HG03571 (cell line): ENCODE data around the gene TRIO.

Experiments used
- ATAC-seq: cut with Tn5 transposase; IDR thresholded peaks from one replicate; pipeline ENCODE4 v1.9.1; 2021; ENCODE audit not compliant: unreplicated experiment

TRIO gene

DNA sequence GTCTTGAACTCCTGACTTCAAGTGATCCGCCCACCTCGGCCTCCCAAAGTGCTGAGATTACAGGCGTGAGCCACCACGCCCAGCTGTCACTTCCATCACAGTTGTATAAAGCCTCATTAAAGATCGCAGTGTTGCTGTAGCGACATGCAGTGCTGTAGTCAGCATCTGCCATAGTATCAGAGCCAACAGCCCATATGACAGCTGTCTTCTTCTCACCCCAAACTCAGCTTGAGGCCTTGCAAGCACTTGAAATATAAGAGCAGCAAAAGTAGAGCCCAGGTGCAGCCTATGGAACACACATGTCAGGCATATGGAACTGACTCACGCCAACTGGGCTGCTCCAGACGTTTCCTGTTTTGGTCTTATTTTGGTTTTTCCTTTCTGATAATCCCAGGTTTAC is 167.8 kb downstream of the TRIO start:
- ATAC-seq, result no peak

DNA sequence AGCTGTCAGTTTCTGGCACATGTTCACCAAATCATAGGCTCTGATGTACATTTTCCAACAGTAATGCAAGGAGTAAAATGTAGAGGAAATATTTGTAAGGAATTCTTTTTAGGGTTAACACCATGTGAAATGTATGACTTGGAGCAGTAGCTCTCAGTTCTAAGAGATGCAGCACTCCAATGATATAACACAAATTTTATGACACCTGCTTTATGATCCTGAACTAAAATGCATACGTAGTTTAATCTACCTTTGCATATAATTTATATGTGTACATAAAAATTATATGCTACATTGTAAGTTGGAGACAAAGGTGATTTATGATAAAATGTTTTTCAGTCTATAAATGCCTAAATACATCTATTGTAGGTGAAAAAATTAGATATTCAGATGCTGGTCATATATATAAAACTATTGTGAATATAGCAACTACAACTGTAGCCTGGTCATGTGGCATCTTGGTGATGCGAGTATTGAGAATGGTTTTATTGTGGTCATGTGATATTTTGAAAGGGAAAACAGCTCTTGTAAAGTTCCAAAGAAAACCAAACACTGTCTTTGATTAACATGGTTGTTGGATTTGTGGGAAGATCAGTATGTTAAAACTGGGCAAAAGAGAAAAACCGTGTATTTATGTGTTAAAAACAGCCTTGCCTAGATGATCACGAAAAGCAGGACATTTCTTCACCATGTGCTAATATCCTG is 171.0 kb downstream of the TRIO start:
- no peak for ATAC-seq

DNA sequence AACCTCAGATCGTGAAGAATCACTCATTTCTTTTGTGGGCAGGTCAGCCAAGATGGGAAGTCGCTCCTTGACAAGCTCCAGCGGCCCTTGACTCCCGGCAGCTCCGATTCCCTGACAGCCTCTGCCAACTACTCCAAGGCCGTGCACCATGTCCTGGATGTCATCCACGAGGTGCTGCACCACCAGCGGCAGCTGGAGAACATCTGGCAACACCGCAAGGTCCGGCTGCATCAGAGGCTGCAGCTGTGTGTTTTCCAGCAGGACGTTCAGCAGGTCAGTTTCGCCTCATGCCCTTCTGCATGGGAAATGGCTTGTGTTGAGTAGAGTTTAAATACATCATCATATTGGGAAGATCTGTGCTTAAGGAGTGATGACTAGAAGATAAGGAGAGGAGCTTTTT is 173.3 kb downstream of the TRIO start:
- ATAC-seq, result no peak

DNA sequence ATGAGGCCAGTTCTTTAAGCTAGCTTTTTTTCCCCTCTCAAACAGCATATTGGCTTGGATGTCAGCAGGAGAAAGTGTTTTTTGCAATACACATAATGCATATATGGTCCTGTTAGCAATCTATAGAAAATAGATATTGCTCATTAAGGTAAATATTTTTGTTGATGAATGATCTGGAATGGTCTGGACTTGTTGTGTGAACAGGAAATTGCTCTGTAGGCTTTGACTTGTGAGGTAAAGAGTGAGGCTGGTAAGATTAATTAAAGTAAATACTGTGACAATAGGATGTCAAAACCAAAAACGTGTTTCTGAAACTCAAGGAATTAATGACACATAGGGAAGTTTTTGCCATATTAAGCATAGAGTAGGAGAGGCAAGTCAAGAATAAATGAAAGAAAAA is 176.0 kb downstream of the TRIO start:
- ATAC-seq, result no peak

DNA sequence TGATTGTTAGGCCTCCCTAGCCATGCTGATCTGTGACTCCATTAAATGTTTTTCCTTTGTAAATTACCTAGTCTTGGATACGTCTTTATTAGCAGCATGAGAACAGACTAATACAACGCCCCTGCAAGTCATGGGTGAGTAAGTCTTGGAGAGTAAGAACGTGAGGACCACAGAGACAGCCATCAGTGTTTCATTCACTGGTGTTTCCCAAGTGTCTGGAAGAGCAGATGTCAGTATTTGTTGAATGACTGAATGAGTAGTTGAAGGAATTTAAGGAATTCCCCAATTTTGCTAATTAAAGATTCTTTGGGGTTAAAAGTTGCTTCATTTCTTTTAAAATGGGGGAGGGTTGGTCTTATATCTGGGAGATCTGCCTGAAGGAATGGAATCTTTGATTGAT is 178.8 kb downstream of the TRIO start:
- no peak for ATAC-seq

DNA sequence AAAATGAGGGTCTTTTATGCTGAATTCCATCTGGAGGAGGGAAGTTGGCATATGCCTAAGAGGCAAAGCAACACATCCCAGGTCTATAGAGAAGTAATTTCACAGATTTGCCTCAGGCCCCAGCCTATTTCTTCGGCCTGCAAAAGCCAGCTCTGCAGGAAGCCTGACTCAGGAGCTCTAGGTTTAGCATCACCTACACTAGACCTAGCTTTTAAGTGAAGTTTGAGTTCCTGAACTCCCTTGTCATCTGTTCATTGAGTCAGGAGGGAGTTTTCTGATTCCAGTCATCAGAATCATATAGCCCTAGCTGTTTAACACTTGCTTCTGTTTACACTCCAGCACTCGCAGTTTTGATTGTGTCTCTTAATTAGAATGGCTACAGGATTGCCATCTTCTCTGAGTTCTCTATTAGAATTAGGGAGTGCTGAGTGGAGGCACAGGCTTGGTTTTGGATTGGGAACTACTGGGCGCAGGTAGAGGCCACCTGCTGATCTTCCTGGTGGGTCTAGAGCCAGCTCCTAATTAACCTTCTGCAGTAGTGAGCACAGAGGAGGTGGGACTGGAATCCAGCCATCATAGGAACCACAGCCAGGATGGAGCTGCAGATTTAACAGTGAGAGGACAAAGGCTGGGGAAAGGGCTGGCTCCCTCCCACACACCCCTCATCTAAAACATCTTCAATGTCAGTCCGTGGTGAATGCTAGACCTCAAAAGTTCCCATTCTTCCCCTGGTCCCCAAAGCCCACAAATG is 179.5 kb downstream of the TRIO start:
- no peak for ATAC-seq

DNA sequence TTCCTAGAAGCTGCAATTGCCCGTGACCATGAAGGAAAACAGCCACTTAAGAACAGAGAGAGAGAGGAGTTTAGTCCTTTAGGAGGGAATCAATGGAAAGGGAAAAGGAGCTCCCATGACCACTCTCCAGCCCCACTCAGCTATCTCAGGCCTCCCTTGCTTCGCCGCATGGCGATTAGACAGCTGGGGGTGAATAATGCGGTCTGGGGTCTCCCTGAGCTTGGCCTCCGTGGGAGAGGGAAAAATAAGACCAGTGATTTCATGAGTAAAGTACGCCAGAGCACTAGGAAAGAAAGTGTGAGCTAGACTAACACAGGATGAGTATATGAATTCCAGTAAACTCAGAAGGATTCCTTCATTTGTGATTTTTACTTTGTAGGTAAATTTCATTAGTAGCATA is 180.3 kb downstream of the TRIO start:
- no peak for ATAC-seq

DNA sequence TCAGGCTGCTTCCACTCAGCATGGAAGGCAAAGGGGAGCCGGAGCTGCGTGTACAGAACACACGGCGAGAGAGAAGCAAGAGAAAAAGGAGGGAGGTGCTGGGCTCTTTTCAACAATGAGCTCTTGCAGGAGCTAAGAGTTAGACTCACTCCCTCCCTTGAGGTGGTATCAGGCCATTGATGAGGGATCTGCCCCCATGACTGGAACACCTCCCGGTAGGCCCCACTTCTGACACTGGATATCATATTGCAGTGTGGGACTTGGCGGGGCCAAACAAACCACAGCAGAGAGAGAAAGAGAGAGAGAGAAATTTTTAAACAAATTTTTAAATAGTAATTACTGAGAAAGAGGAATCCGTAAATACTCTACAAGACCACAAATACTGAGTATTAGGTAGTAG is 182.2 kb downstream of the TRIO start:
- no peak for ATAC-seq

- ATAC-seq, result no peak
These were observed 183.1 kb downstream of the TRIO start for GRCh38 chr5:14326035-14326903.

GRCh38 chr5:14327624-14328023 is 184.5 kb downstream of the TRIO start:
- ATAC-seq, result no peak

DNA sequence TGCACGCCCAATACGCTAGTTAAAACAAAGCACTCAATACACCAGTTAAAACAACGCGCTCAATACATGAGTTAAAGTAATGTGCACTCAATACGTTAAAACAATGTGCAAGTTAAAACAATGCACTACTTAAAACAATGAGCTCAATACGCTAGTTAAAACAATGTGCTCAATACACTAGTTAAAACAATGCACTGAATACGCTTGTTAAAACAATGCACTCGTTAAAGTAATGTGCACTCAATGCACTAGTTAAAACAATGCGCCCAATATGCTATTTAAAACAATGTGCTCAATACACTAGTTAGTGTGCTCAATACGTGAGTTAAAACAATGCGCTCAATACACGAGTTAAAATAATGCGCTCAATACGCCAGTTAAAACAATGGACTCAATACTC is 185.0 kb downstream of the TRIO start:
- no peak for ATAC-seq

GRCh38 chr5:14330291-14330690 is 187.1 kb downstream of the TRIO start:
- no peak for ATAC-seq

DNA sequence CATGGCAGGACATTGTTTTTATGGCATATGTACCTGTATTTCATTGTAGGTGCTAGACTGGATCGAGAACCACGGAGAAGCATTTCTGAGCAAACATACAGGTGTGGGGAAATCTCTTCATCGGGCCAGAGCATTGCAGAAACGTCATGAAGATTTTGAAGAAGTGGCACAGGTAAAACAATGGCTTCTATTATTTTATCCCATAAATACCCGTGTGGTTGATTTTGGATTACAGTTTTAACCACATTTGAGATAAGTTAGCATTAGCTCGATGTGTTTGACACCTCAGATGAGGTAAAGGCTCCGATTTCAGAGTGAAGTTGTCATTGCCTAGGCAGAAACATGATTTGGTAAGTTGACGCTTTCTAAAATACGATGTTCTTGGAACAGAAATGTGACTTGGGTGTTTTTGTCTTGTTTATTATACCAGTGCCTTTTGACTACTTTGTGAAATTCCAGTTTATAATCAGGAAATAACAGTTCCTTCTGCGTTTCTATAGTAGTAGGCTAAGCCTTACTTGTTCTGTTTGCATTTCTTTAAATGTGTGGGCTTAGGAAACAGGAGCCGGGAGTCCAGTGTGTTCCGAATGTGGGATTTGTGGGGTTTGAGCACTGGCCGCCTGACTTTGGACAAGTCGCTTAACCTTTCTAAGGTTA is 187.7 kb downstream of the TRIO start:
- ATAC-seq, result no peak

DNA sequence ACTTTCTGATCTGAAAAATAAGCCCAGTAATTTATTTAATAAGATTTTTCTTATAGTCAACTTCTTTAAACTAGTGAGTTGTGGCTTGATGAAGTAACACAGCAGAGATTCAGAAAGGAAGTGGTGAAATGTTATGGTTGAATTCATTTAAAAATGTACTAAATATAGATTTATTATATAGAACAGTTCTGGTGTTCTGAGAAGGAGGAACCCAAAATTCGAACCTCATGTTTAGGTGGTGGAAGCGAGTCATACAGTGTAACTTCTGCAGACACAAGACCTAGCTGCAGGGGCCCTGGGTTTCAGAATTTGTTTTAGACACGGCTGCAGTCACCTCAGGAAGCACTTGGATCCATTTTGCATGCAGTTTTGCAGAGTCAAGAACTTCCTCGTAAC is 188.2 kb downstream of the TRIO start:
- peak; percentile 77 for ATAC-seq

DNA sequence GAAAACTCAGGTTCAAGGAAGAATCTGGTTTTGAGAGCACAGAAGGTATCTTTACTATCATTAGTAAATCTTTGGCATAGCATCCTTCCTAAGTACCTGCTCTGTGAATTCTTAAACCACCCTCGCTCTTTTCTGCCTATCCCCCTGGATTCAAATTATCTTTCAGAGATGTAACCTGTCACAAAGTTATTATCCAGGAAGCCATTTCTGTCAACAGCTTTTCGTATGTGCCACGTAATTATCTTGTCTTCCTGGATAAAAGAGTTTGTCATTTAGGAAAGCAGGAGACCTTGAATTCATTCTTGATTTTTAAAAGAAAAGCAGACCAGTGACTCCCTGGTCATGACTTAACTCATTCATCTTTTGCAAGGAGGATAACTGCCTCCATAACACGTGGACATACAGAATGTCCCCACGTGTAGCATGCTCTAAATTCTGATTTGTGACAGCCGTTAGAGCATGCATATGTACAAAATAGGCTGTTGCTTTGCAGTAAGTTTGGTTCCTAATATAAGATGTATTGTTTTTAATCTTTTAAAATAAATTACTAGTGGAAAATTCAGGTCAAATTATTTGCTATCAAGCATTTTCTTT is 189.0 kb downstream of the TRIO start:
- no peak for ATAC-seq

DNA sequence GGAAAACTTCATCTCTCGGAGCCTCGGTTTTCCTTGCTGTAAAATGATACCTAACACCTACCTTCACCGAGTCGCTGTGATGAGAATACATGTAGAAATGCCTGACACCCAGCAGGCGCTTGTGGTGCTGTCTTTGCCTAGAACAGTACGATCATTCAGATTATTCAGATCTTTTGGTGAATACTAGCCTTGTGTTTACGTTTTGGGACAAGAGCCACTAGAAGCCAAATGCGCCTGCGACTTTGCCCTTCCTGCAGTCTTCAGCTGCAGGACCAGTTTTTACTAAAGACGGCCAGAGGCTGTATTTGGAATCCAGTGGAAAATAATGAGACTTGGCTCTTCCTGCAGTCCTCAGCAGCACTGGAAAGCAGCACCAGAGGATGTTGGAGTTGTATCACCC is 189.6 kb downstream of the TRIO start:
- no peak for ATAC-seq

DNA sequence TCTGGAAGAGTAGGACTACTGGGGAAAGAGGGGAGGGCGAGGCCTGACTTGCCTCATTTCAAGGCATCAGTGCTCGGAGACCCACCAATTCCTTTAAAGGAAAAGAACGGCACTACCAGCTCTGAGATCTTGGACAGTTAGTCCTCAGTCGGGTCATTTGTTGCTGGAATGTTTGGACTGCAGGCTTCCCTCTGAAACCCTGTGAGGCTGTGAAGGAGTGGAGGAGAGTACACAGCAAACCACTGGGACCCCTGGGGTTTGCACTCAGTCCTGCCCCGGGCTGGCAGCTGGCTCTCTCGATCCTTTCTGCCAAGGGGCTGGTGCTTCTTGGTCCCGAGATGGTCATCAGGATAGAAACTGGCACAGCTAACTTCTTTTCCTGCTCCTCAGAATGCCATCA is 194.5 kb downstream of the TRIO start:
- no peak for ATAC-seq

DNA sequence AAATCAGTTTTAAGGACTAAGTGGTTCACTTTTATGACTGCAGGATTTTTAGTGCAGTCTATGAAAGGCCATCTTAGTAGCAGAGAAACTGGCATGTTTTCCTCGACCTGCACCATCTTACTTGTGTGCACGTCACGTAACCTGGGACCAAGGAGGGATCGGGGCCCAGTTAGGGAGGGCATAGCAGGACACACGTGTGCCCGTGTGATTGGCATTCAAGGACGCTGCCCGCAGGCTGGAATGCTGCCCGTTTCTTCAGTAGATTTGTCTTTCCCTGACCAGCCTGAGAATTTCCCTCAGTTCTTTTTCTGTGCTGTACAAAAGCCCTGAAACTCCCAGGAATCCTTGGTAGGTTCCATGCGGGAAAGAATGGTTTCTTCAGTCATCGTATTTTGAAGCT is 196.3 kb downstream of the TRIO start:
- ATAC-seq, result no peak

DNA sequence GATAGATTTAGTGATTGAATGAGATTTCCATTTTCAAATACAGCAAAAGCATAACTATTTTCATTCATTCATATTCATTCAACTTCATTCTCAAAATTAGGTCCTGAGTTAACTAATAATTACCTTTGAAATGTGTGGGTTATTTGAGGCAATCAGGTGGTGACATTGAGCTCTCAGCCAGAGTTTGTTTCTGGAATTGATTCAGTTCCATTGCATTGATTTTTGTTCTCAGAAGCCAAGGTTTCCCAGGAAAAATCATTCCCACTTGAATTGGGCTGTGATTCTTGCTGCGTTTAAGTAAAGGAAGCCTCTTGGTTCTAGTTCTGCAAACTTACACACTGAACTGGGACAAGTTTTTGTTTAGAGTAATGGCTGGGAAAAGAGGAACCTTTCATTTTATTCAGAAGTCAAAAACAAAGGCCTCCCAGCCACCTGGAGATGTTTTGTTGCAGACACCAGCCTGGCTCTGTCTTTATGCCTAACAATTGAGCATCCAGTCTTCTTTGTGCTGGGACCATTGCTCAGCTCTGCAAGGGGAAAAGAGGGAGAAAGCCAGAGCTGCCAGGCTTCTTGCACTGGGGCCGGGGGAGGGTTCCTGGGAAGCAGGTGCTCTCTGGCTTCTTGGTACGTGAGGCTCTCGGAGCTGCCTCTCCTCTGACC is 198.6 kb downstream of the TRIO start:
- no peak for ATAC-seq

DNA sequence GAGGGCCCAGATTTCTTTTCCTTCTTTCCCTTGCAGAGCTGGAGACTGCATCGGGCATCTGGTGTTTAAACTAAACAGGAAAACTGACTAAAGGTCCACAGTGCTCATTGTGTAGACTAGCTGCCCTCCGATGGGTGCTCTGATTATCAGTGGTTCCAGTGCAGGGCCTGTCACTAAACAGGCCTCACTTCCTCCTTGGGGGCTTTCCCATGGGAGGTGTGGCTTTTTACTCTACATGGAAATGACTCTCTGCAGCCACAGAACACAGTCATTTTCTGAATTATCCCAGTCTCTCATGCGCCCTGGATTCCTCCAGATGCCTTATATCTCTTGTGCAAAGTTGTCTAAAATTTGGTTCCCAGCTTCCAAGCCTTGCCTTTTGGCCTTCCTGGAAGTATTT is 199.2 kb downstream of the TRIO start:
- no peak for ATAC-seq
